ENCODE results near the gene PCSK5.

PCSK5 gene

GRCh38 chr9:76176171-76176570, 285.7 kb downstream of the PCSK5 start:
- in situ Hi-C loops (cut with MboI; ENCODE audit: low sequenced_read_pairs) = no loop called here

- in situ Hi-C loops (cut with MboI; ENCODE audit: low sequenced_read_pairs) = no loop called here
These were observed 287.5 kb downstream of the PCSK5 start for GRCh38 chr9:76177931-76178330.

- in situ Hi-C loops (cut with MboI; ENCODE audit: low sequenced_read_pairs) = no loop called here
These were observed 290.1 kb downstream of the PCSK5 start for GRCh38 chr9:76180541-76180940.

- in situ Hi-C loops (cut with MboI; ENCODE audit: low sequenced_read_pairs) = no loop called here
These were observed 290.7 kb downstream of the PCSK5 start for GRCh38 chr9:76181020-76181641.

GRCh38 chr9:76181781-76182180, 291.3 kb downstream of the PCSK5 start:
- in situ Hi-C loops (cut with MboI; ENCODE audit: low sequenced_read_pairs) = no loop called here

GRCh38 chr9:76185432-76185831, 295.0 kb downstream of the PCSK5 start:
- in situ Hi-C loops (cut with MboI; ENCODE audit: low sequenced_read_pairs) = no loop called here

- in situ Hi-C loops (cut with MboI; ENCODE audit: low sequenced_read_pairs) = no loop called here
These were observed 297.8 kb downstream of the PCSK5 start for GRCh38 chr9:76188286-76188685.

- in situ Hi-C loops (cut with MboI; ENCODE audit: low sequenced_read_pairs) = no loop called here
These were observed 298.4 kb downstream of the PCSK5 start for GRCh38 chr9:76188905-76189304.

GRCh38 chr9:76191493-76191892, 301.0 kb downstream of the PCSK5 start:
- in situ Hi-C loops (cut with MboI; ENCODE audit: low sequenced_read_pairs) = no loop called here

GRCh38 chr9:76192013-76192412, 301.5 kb downstream of the PCSK5 start:
- in situ Hi-C loops (cut with MboI; ENCODE audit: low sequenced_read_pairs) = no loop called here

GRCh38 chr9:76194896-76195295, 304.4 kb downstream of the PCSK5 start:
- in situ Hi-C loops (cut with MboI; ENCODE audit: low sequenced_read_pairs) = no loop called here

- in situ Hi-C loops (cut with MboI; ENCODE audit: low sequenced_read_pairs) = no loop called here
These were observed 307.9 kb downstream of the PCSK5 start for GRCh38 chr9:76198336-76198735.

GRCh38 chr9:76200315-76200714, 309.8 kb downstream of the PCSK5 start:
- in situ Hi-C loops (cut with MboI; ENCODE audit: low sequenced_read_pairs) = no loop called here

- in situ Hi-C loops (cut with MboI; ENCODE audit: low sequenced_read_pairs) = no loop called here
These were observed 310.3 kb downstream of the PCSK5 start for GRCh38 chr9:76200745-76201144.

GRCh38 chr9:76203373-76203772, 312.9 kb downstream of the PCSK5 start:
- in situ Hi-C loops (cut with MboI; ENCODE audit: low sequenced_read_pairs) = no loop called here

- in situ Hi-C loops (cut with MboI; ENCODE audit: low sequenced_read_pairs) = no loop called here
These were observed 316.3 kb downstream of the PCSK5 start for GRCh38 chr9:76206821-76207220.

- in situ Hi-C loops (cut with MboI; ENCODE audit: low sequenced_read_pairs) = no loop called here
These were observed 323.3 kb downstream of the PCSK5 start for GRCh38 chr9:76213751-76214150.

GRCh38 chr9:76215066-76215465, 324.6 kb downstream of the PCSK5 start:
- in situ Hi-C loops (cut with MboI; ENCODE audit: low sequenced_read_pairs) = no loop called here

GRCh38 chr9:76216161-76216649, 325.7 kb downstream of the PCSK5 start:
- in situ Hi-C loops (cut with MboI; ENCODE audit: low sequenced_read_pairs) = no loop called here

GRCh38 chr9:76218117-76218885, 327.8 kb downstream of the PCSK5 start:
- in situ Hi-C loops (cut with MboI; ENCODE audit: low sequenced_read_pairs) = no loop called here

GRCh38 chr9:76218886-76219445, 328.5 kb downstream of the PCSK5 start:
- in situ Hi-C loops (cut with MboI; ENCODE audit: low sequenced_read_pairs) = no loop called here

- in situ Hi-C loops (cut with MboI; ENCODE audit: low sequenced_read_pairs) = no loop called here
These were observed 329.2 kb downstream of the PCSK5 start for GRCh38 chr9:76219560-76220151.

Measured in HL-60/S4 (cell line).